WTC11 (cell line): ENCODE data around the gene MDH1. TPM values are rescaled to one million over a fixed set of nuclear protein-coding genes. Genes with fewer than 3 reads are reported as not detected.

Source experiments
- ATAC-seq: fragments of 200-7000 bp; cut with Tn5 transposase; 2 replicates; pipeline ENCODE4 v1.10.0; 2021; ENCODE audit warnings: mild to moderate bottlenecking, moderate library complexity
- CTCF ChIA-PET: fragments of 300-600 bp; sonication (Branson Sonifier 250); formaldehyde crosslinking; loops from one replicate; lab custom pipeline; 2021; ENCODE audit warnings: antibody characterized with exemption; lab: Charles Lee
- POLR2A ChIA-PET: fragments of 350-600 bp; sonication (Branson Sonifier 250); formaldehyde crosslinking; loops from one replicate; lab custom pipeline; 2021; ENCODE audit warnings: antibody characterized with exemption; lab: Charles Lee
- DNase-seq: peaks from one replicate; pipeline ENCODE4 v3.0.0; 2021; ENCODE audit warnings: low spot score
- H3K27ac Mint-ChIP-seq: 2 replicates; pipeline ENCODE4 v1.8.0; 2021; ENCODE audit warnings: mixed read lengths
- H3K27me3 Mint-ChIP-seq: 2 replicates; pipeline ENCODE4 v1.8.0; 2021; ENCODE audit warnings: low read depth, mild to moderate bottlenecking, moderate library complexity, mixed read lengths
- H3K36me3 Mint-ChIP-seq: 2 replicates; pipeline ENCODE4 v1.8.0; 2021; ENCODE audit warnings: mixed read lengths
- H3K4me1 Mint-ChIP-seq: 2 replicates; pipeline ENCODE4 v1.8.0; 2022; ENCODE audit warnings: mixed read lengths
- H3K4me3 Mint-ChIP-seq: 2 replicates; pipeline ENCODE4 v1.8.0; 2021; ENCODE audit warnings: mild to moderate bottlenecking, moderate library complexity, mixed read lengths
- H3K9me3 Mint-ChIP-seq: 2 replicates; pipeline ENCODE4 v1.8.0; 2021; ENCODE audit warnings: mixed read lengths
- ATF2 ChIP-seq: sonication (generic); formaldehyde crosslinking; IDR thresholded peaks from 2 replicates; pipeline ENCODE4 v1.8.1; 2022; ENCODE audit warnings: low read depth, missing genetic modification reagents, borderline replicate concordance
- CREB1 ChIP-seq: sonication (generic); formaldehyde crosslinking; IDR thresholded peaks from 2 replicates; pipeline ENCODE4 v1.8.0; 2023; ENCODE audit warnings: mild to moderate bottlenecking, missing genetic modification reagents
- CREM ChIP-seq: sonication (generic); formaldehyde crosslinking; IDR thresholded peaks from 2 replicates; pipeline ENCODE4 v1.8.1; 2022; ENCODE audit warnings: mild to moderate bottlenecking, missing genetic modification reagents, moderate library complexity
- EMX1 ChIP-seq: fragments of 250-450 bp; sonication (Bioruptor Pico); IDR thresholded peaks from 2 replicates; pipeline ENCODE4 v1.8.0; 2021; ENCODE audit warnings: mild to moderate bottlenecking
- JUN ChIP-seq: sonication (generic); formaldehyde crosslinking; IDR thresholded peaks from 2 replicates; pipeline ENCODE4 v1.8.0; 2023; ENCODE audit warnings: mild to moderate bottlenecking, missing genetic modification reagents
- MXD4 ChIP-seq: fragments of 250-450 bp; sonication (Bioruptor Pico); IDR thresholded peaks from 2 replicates; pipeline ENCODE4 v1.8.0; 2021; ENCODE audit warnings: mild to moderate bottlenecking, moderate library complexity, borderline replicate concordance
- NFE2L1 ChIP-seq: sonication (generic); formaldehyde crosslinking; IDR thresholded peaks from 2 replicates; pipeline ENCODE4 v1.8.1; 2023; ENCODE audit warnings: missing genetic modification reagents
- PRRX2 ChIP-seq: fragments of 250-450 bp; sonication (Bioruptor Pico); IDR thresholded peaks from 2 replicates; pipeline ENCODE4 v1.8.0; 2021; ENCODE audit warnings: mild to moderate bottlenecking
- RELA ChIP-seq: sonication (generic); formaldehyde crosslinking; IDR thresholded peaks from 2 replicates; pipeline ENCODE4 v1.8.1; 2022; ENCODE audit warnings: missing genetic modification reagents, mild to moderate bottlenecking, borderline replicate concordance
- SP1 ChIP-seq: sonication (generic); formaldehyde crosslinking; conservative IDR thresholded peaks from 2 replicates; pipeline ENCODE4 v1.8.1; 2022; ENCODE audit warnings: missing genetic modification reagents
- TEAD1 ChIP-seq: sonication (generic); formaldehyde crosslinking; IDR thresholded peaks from 2 replicates; pipeline ENCODE4 v1.8.0; 2022; ENCODE audit warnings: mild to moderate bottlenecking, missing genetic modification reagents
- TEAD4 ChIP-seq: sonication (generic); formaldehyde crosslinking; IDR thresholded peaks from 2 replicates; pipeline ENCODE4 v1.8.0; 2022; ENCODE audit warnings: mild to moderate bottlenecking, missing genetic modification reagents
- ZNF416 ChIP-seq: fragments of 250-450 bp; sonication (Bioruptor Pico); IDR thresholded peaks from 2 replicates; pipeline ENCODE4 v1.9.0; 2021; ENCODE audit warnings: mild to moderate bottlenecking, inconsistent platforms
- ZNF532 ChIP-seq: fragments of 250-450 bp; sonication (Bioruptor Pico); IDR thresholded peaks from 2 replicates; pipeline ENCODE4 v1.9.0; 2021; ENCODE audit warnings: mild to moderate bottlenecking, borderline replicate concordance
- total RNA-seq: library from RNA; stranded (reverse); gene quantifications from 3 replicates; pipeline ENCODE4 v1.2.3, GENCODE V29; 2021
- TF ChIP-seq, protein P1 (sequence below): sonication (generic); formaldehyde crosslinking; conservative IDR thresholded peaks from 2 replicates; pipeline ENCODE4 v1.8.1; 2023; ENCODE audit warnings: mild to moderate bottlenecking, low read depth, missing genetic modification reagents, moderate library complexity
- TF ChIP-seq, protein P2 (sequence below): fragments of 250-450 bp; sonication (Bioruptor Pico); IDR thresholded peaks from 2 replicates; pipeline ENCODE4 v1.9.0; 2021; ENCODE audit warnings: mild to moderate bottlenecking
- TF ChIP-seq, protein P3 (sequence below): fragments of 250-450 bp; sonication (Bioruptor Pico); conservative IDR thresholded peaks from 2 replicates; pipeline ENCODE4 v1.9.0; 2021; ENCODE audit warnings: mild to moderate bottlenecking

The MDH1 gene
- total RNA-seq, 1 experiment from 2014 or later, result 259 TPM

DNA sequence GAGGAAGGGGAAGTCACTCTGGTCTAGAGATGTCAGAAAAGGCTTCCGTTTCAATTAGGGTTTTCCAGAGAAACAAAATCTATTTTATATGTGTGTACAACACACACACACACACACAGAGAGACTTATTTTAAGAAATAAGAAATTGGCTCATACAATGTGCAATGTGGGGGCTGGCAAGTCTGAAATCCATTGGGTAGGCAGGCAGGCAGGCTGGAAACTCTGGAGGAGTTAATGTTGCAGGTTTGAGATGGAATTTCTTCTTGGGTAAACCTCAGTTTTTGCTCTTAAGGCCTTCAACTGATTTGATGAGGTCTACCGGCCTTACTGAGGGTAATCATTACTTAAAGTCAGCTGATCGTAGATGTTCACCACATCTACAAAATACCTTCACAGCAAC lies 62.6 kb downstream of the MDH1 start (continued):
- no peak for TF ChIP-seq TEAD4 (CRISPR knock-in tag)
- TF ChIP-seq PRRX2 (CRISPR knock-in tag), result no peak
- no peak for TF ChIP-seq CREB1

GRCh38 chr2:63651861-63652651 lies 63.3 kb downstream of the MDH1 start:
- Mint-ChIP-seq H3K27me3 (no peaks in the 10 kb centered on the region), H3K9me3 (peaks cover 27% of the 10 kb centered on the region), H3K4me3 (no peak overlapping the region), H3K27ac (no peak overlapping the region), H3K36me3 (peaks cover 16% of the 10 kb centered on the region), H3K4me1 (no peaks in the 10 kb centered on the region)
- ChIA-PET CTCF (no interaction called here), POLR2A (no interaction called here)
- ATAC-seq (no peak), DNase-seq (no peak)
- TF ChIP-seq JUN (CRISPR knock-in tag), result no peak
- TF ChIP-seq, protein P1, sequence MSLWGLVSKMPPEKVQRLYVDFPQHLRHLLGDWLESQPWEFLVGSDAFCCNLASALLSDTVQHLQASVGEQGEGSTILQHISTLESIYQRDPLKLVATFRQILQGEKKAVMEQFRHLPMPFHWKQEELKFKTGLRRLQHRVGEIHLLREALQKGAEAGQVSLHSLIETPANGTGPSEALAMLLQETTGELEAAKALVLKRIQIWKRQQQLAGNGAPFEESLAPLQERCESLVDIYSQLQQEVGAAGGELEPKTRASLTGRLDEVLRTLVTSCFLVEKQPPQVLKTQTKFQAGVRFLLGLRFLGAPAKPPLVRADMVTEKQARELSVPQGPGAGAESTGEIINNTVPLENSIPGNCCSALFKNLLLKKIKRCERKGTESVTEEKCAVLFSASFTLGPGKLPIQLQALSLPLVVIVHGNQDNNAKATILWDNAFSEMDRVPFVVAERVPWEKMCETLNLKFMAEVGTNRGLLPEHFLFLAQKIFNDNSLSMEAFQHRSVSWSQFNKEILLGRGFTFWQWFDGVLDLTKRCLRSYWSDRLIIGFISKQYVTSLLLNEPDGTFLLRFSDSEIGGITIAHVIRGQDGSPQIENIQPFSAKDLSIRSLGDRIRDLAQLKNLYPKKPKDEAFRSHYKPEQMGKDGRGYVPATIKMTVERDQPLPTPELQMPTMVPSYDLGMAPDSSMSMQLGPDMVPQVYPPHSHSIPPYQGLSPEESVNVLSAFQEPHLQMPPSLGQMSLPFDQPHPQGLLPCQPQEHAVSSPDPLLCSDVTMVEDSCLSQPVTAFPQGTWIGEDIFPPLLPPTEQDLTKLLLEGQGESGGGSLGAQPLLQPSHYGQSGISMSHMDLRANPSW, result no peak
- no peak for TF ChIP-seq CREM
- TF ChIP-seq, protein P2, sequence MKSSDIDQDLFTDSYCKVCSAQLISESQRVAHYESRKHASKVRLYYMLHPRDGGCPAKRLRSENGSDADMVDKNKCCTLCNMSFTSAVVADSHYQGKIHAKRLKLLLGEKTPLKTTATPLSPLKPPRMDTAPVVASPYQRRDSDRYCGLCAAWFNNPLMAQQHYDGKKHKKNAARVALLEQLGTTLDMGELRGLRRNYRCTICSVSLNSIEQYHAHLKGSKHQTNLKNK (CRISPR knock-in tag), result no peak
- TF ChIP-seq, protein P3, sequence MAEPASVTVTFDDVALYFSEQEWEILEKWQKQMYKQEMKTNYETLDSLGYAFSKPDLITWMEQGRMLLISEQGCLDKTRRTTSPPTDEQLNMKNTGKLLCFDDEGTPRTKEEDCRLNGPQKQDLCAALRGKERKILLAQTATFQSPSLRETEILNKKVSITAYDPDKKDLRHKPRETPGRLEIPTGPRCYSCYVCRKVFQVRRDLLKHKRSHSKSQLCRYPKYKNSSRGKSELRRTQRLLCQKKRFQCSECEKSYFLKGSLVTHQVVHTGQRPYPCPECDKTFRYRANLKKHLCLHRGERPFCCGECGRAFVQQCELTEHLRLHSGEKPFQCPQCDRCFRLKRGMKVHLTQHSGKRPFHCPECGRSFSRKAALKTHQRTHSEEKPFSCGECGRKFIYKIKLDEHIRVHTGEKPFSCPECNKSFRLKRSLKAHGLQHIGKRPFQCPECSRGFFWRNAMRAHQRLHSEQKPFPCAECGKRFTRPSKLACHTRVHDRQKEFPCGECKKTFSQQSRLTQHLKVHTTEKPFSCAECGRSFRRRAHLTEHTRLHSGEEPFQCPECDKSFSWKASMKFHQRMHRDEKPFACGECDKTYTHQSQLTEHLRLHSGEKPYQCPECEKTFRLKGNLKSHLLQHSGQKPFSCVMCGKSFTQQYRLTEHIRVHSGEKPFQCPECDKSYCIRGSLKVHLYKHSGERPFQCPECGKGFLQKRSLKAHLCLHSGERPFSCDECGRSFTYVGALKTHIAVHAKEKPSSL, result no peak
- no peak for TF ChIP-seq ZNF416 (CRISPR knock-in tag)
- TF ChIP-seq NFE2L1 (CRISPR knock-in tag), result no peak
- TF ChIP-seq EMX1 (CRISPR knock-in tag), result no peak

DNA sequence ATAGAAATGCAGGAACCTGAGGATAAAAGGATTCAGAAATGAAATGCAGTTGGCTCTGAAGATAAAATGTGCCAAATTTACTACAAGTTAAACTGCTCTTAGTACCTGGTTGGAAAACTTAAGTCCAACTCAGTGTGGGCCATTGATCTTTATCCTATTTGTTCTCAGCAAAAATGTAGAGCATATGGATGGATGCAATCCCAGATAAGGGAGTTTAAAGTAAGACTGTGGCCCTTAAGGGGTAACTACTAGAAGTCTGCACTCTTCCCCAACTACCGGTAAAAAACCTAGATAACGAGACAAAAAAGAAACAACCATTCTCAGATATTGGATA lies 63.9 kb downstream of the MDH1 start:
- H3K9me3 Mint-ChIP-seq, result peaks cover 27% of the 10 kb centered on the region
- ChIA-PET POLR2A (no interaction called here), CTCF (no interaction called here)
- no peaks in the 10 kb centered on the region for H3K4me1 Mint-ChIP-seq
- no peaks in the 10 kb centered on the region for H3K27me3 Mint-ChIP-seq
- ATAC-seq (no peak), DNase-seq (no peak)
- peaks cover 16% of the 10 kb centered on the region for H3K36me3 Mint-ChIP-seq
- H3K4me3 Mint-ChIP-seq, result no peak overlapping the region
- H3K27ac Mint-ChIP-seq, result no peak overlapping the region
- TF ChIP-seq MXD4 (CRISPR knock-in tag) (no peak), TEAD1 (no peak), ZNF532 (CRISPR knock-in tag) (no peak), ATF2 (CRISPR knock-in tag) (no peak), SP1 (CRISPR knock-in tag) (no peak), RELA (CRISPR knock-in tag) (no peak)
- TF ChIP-seq, protein P1, result no peak
